Neuron (in vitro differentiated cells): ENCODE data around the gene GALP.
"Not testable (repeated sequence)": the region's sequence is repeated elsewhere in the genome, so short reads cannot be mapped to it uniquely, and the experiment has no call there.

Experiments used
- H2AFZ ChIP-seq: one replicate; pipeline ENCODE4 v1.6.1; 2013; ENCODE audit warnings: low read depth, mild to moderate bottlenecking, inconsistent platforms, low read length, moderate library complexity
- H3K27me3 ChIP-seq: one replicate; pipeline ENCODE4 v1.6.1; 2013; ENCODE audit warnings: low read length; ENCODE audit not compliant: insufficient read depth
- H3K36me3 ChIP-seq: one replicate; pipeline ENCODE4 v1.6.1; 2013; ENCODE audit warnings: low read length; ENCODE audit not compliant: insufficient read depth
- H3K4me1 ChIP-seq: one replicate; pipeline ENCODE4 v1.6.1; 2013; ENCODE audit warnings: low read length; ENCODE audit not compliant: insufficient read depth
- H3K4me3 ChIP-seq: 2 replicates; pipeline ENCODE4 v1.5.1; 2013; ENCODE audit warnings: mild to moderate bottlenecking, low read length, moderate library complexity
- H3K9me3 ChIP-seq: one replicate; pipeline ENCODE4 v1.6.1; 2013; ENCODE audit warnings: low read length

The GALP gene

DNA sequence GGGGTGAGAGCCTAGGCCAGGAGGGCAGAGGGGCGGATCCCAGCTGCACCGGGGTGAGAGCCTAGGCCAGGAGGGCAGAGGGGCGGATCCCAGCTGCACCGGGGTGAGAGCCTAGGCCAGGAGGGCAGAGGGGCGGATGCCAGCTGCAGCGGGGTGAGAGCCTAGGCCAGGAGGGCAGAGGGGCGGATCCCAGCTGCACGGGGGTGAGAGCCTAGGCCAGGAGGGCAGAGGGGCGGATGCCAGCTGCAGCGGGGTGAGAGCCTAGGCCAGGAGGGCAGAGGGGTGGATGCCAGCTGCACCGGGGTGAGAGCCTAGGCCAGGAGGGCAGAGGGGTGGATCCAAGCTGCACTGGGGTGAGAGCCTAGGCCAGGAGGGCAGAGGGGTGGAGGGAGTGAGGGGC, 502 bp downstream of the GALP start:
- not testable (repeated sequence) for H3K4me3 ChIP-seq, H3K9me3 ChIP-seq, H3K4me1 ChIP-seq, H3K36me3 ChIP-seq, H3K27me3 ChIP-seq, H2AFZ ChIP-seq

DNA sequence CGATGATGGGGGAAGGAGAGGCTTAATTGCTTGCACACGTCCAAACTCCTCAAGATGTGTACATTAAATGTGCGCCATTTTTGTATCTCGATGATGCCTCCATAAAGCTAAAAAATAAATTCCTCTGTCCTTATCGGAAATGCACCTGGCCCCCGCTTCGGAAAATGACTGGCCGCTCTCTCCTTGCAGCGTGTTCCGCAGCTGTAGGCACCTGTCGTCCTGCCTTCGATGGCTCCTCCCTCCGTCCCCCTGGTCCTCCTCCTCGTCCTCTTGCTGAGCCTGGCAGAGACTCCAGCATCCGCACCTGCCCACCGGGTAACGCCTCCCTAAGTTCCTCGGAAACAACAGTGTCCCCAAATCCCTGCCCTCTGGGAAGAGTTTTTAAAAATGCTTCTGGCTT, 1.1 kb downstream of the GALP start:
- no peaks in the 10 kb centered on the region for H3K36me3 ChIP-seq
- H2AFZ ChIP-seq: no peak overlapping the region
- no peaks in the 10 kb centered on the region for H3K27me3 ChIP-seq
- H3K4me3 ChIP-seq: no peak overlapping the region
- peaks cover 8% of the 10 kb centered on the region for H3K4me1 ChIP-seq
- no peaks in the 10 kb centered on the region for H3K9me3 ChIP-seq

DNA sequence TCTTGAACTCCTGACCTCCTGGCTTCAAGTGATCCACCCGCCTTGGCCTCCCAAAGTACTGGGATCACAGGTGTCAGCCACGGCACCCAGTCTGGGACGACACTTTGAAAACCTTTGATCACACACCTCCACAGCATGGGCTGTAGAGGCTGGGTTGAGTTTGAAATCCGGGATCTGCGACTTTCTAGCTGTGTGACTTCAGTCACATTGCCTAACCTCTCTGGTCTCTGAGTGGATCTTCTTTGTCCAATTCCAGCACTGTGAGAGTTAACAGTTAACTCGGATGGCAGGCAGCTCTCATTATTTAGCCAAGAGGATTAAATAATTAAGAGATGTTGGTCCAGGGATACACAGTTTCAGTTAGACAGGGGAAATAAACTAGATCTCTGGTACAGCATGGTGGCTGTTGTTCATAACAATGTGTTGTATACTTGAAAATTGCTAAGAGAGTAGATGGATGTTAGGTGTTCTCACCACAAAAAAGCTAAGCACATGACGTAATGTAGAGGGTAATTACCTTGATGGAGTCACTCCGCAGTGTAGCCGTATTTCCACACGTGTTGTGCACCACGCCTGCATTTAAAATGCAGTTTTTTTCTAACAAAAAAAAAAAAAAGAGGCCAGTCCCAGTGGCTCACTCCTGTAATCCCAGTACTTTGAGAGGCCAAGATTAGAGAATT, 1.9 kb downstream of the GALP start:
- Histone ChIP-seq H3K9me3 (no peaks in the 10 kb centered on the region), H3K27me3 (no peaks in the 10 kb centered on the region), H3K36me3 (no peaks in the 10 kb centered on the region), H3K4me1 (peaks cover 8% of the 10 kb centered on the region), H2AFZ (no peak overlapping the region), H3K4me3 (no peak overlapping the region)

DNA sequence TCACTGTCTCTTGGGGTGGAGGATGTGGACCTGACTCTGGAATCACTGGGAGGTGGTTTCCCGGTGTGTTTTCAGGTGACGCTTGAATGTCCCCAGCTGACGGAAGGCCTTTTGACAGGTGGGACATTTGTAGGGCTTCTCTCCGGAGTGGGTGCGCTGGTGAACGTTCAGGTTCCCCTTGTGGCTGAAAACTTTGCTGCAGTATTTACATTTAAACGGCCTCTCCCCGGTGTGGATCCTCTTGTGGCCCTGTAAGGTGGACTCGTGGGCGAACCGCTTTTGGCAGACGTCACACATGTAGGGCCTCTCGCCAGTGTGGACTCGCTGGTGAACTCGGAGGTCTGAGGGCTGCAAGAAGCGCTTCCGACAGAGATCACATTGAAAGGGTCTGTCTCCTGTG, 14.0 kb downstream of the GALP start:
- no peaks in the 10 kb centered on the region for H3K9me3 ChIP-seq
- no peaks in the 10 kb centered on the region for H3K4me1 ChIP-seq
- H3K36me3 ChIP-seq: no peaks in the 10 kb centered on the region
- H3K4me3 ChIP-seq: no peak overlapping the region
- peaks cover 3% of the 10 kb centered on the region for H3K27me3 ChIP-seq
- no peak overlapping the region for H2AFZ ChIP-seq

DNA sequence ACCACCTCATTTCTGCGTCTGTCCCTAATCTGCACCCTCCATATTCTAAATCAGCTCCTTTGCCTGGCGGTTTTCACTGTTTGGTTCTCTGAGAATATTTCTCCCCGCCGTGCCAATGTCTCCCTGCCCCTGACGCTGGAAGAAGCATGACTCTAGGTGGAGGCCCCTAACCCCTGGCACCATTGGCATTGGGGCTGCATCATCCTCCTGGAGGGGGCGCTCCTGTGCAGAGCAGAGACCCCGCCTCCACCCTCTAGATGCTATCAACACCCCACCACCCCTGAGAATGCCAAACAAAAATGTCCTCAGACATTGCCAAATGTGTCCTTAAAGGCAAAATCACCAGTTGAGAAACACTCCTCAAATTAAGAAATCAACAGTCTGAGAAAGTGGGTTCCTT, 15.3 kb downstream of the GALP start:
- no peaks in the 10 kb centered on the region for H3K36me3 ChIP-seq
- H3K27me3 ChIP-seq: peaks cover 3% of the 10 kb centered on the region
- H2AFZ ChIP-seq: no peak overlapping the region

DNA sequence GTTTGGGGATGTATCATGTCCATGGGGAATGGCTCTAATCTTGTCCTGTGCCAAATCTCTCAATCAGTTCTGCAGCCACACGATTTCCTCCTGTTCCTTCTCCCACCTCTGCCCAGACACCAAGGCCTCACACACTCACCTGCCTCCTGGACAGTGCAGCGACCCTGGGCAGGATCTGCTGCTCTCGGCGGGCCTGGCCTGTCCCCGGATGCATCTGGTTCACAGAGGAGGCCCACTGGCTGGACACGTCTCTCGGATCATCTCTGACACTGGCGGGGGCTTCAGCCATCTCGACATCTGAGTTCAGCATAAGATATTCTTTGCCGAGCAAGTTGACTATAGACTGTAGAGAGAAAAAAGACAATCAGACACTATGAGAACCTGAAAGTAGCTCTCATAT, 15.9 kb downstream of the GALP start:
- H3K36me3 ChIP-seq: no peaks in the 10 kb centered on the region
- no peak overlapping the region for H2AFZ ChIP-seq
- peaks cover 3% of the 10 kb centered on the region for H3K27me3 ChIP-seq
- H3K9me3 ChIP-seq: no peaks in the 10 kb centered on the region
- no peaks in the 10 kb centered on the region for H3K4me1 ChIP-seq
- no peak overlapping the region for H3K4me3 ChIP-seq

More for the DNA sequence above, 15.3 kb downstream of the GALP start:
- H3K4me3 ChIP-seq: no peak overlapping the region
- H3K4me1 ChIP-seq: no peaks in the 10 kb centered on the region
- no peaks in the 10 kb centered on the region for H3K9me3 ChIP-seq

DNA sequence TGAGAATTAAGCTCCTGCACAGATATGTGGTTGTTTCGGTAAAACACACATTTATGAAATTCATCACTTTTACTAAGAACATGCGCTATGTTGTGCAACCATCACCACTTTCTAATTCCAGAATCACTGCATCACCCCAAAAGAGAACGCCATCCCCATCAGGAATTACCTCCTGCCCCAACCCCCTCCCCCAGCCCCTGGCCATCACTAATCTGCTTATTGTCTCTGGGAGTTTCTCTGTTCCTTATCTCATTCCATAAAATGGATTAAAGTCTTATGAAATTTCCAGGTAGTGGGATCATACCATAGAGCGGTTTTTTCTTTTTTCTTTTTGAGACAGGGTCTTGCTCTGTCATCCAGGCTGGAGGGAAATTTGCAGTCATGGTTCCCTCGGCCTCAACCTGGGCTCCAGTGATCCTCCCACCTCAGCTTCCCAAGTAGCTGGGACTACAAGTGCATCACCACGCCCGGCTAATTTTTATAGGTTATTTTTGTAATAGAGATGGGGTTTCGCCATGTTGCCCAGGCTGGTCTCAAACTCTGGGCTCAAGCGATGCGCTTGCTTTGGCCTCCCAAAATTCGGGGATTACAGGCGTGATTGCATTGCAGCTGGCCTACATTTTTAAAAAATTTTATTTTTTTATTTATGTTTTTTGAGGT, 18.3 kb downstream of the GALP start:
- no peaks in the 10 kb centered on the region for H3K36me3 ChIP-seq
- no peaks in the 10 kb centered on the region for H3K9me3 ChIP-seq
- H3K27me3 ChIP-seq: peaks cover 3% of the 10 kb centered on the region
- no peaks in the 10 kb centered on the region for H3K4me1 ChIP-seq
- no peak overlapping the region for H2AFZ ChIP-seq
- no peak overlapping the region for H3K4me3 ChIP-seq

DNA sequence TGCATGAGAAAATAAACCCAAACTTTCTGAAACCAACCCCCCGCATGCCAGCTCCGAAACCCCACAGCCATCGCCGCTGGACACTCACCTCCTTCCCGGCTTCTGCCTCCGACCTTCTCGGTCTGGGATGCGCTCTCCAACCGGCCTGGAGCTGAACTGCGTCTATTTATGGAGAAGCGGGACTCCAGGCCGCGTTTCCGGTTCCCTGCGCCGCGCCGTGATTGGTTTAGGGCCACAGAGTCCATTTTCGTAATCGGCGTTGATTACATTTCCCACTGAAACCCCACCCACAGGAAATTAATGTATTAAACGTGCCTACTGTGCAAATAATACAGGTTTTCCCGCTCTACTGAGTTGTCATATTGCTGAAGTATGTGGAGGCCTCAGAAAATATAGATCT, 21.8 kb downstream of the GALP start, which contains the start of gene ZSCAN5B:
Gene ZSCAN5B, minus strand, starts transcription at position 138 of the 400 bp plus-strand sequence. CDS start 4,731 bp downstream, outside the sequence.
- not testable (repeated sequence) for H2AFZ ChIP-seq, H3K36me3 ChIP-seq, H3K4me3 ChIP-seq, H3K27me3 ChIP-seq, H3K4me1 ChIP-seq, H3K9me3 ChIP-seq

DNA sequence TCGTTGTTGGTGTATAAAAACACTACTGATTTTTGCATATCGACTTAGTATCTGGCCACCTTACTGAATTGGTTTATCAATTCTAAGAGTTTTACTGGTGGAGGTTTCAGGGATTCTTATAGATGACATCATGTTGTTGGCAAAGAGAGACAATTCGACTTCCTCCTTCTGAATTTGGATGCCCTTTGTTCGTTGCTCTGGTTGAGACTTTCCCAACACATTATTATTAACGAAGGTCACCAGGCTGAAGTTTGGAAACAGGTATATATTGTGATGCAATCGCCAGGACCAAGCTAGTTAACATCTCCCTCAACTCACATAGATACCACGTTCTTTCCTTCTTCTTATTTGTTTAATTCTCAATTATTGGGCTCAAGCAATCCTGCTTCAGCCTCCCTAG, 23.9 kb downstream of the GALP start:
- Histone ChIP-seq H3K27me3 (no peaks in the 10 kb centered on the region), H3K36me3 (no peaks in the 10 kb centered on the region), H3K9me3 (no peaks in the 10 kb centered on the region), H3K4me1 (no peaks in the 10 kb centered on the region), H3K4me3 (no peak overlapping the region), H2AFZ (no peak overlapping the region)

DNA sequence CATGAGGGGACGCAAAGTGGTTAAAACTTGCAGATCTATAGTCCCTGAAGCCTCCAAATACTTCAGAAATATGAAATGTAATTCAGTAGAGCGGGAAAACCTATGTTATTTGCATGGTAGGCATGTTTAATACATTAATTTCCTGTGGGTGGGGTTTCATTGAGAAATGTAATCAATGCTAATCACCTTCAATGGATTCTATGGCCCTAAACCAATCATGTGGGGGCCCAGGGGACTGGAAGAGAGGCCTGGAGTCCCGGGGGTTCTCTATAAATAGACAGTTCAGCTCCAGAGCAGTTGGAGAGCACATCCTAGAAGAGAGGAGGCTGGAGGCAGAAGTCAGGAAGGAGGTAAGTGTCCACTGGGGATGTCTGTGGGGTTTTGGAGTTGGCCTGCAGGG, 26.2 kb downstream of the GALP start, which contains the start of gene ZSCAN5C:
Gene ZSCAN5C, plus strand, starts transcription at position 301 of the 400 bp plus-strand sequence. CDS start 3,641 bp downstream, outside the sequence.
- Histone ChIP-seq H3K4me1 (no peaks in the 10 kb centered on the region), H2AFZ (no peak within 1 kb of the TSS), H3K9me3 (no peaks in the 10 kb centered on the region), H3K4me3 (no peak within 1 kb of the TSS), H3K36me3 (no peaks in the 10 kb centered on the region), H3K27me3 (no peaks in the 10 kb centered on the region)

DNA sequence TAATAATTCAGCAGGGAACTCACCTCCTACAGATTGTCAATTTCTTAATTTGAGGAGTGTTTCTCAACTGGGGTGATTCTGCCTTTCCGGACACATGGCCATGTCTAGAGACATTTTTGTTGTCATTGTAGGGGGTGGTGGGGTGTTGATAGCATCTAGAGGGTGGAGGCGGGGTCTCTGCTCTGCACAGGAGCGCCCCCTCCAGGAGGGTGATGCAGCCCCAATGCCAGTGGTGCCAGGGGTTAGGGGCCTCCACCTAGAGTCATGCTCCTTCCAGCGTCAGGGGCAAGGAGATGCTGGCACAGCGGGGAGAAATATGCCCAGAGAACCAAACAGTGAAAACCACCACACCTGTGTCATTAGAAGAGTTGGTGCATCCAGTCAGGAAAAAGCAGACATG, 31.8 kb downstream of the GALP start:
- not testable (repeated sequence) for H3K4me1 ChIP-seq

DNA sequence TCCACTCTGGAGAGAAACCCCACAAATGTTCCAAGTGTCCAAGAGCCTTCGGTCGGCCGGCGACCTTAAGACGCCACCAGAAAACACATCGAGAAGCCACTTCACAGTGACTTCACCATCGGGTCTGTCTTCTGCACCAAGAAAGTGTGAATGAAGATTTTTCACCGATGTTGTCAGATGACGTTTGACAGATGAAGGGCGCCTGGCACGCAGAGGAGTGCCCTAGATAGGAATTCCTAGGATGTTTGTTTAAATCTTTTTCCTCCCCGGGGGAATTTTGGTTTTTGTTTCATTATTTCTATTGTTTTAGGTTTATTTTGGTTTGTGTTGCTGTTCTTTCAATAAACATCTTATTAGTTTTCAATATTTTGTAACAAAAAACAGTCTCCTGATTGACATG, 33.3 kb downstream of the GALP start:
- Histone ChIP-seq H3K4me3 (no peak overlapping the region), H3K9me3 (no peaks in the 10 kb centered on the region), H3K4me1 (no peaks in the 10 kb centered on the region), H3K36me3 (no peaks in the 10 kb centered on the region), H2AFZ (no peak overlapping the region), H3K27me3 (no peaks in the 10 kb centered on the region)

More for the DNA sequence above, 31.8 kb downstream of the GALP start:
- H3K4me3 ChIP-seq, H2AFZ ChIP-seq, H3K9me3 ChIP-seq, H3K27me3 ChIP-seq, H3K36me3 ChIP-seq: not testable (repeated sequence)

DNA sequence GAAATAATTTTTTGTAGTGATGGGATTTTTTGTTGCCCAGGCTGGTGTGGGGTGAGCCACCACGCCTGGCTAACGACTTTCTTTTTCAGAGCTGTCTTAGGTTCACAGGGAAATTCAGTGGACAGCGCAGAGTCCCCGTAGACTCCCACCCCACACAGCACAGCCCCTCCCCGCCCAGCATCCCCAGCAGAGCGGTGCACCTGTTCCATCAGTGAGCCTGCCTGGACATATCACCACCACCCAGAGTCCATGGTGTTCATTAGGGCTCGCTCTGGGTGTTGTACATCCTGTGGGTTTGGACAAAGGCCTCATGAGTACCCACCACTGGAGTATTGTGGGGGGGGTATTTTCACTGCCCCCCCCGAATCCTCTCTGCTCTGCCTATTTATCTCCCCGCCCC, 34.2 kb downstream of the GALP start:
- H2AFZ ChIP-seq, H3K36me3 ChIP-seq, H3K4me3 ChIP-seq, H3K27me3 ChIP-seq, H3K9me3 ChIP-seq, H3K4me1 ChIP-seq: not testable (repeated sequence)

DNA sequence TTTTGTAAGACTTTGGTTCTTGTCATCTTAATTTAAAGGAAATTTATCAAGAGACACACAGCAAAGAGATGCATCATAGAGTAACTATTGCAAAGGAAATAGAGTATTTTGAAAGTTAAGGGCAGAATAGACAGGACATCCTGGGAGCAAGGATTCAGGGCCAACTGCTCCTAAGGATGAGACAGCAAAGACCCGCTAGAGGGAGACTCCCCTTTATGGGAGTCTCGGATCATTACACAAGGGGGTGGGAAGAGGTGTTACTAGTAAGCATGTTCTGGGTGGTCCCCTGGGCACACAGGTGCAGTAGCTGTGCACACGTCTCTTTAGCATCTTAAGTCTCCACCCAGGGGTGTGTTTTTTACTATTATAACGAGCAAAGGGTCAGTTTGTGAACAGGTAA, 35.9 kb downstream of the GALP start:
- Histone ChIP-seq H2AFZ (no peak overlapping the region), H3K36me3 (no peaks in the 10 kb centered on the region), H3K9me3 (no peaks in the 10 kb centered on the region), H3K4me3 (no peak overlapping the region), H3K4me1 (no peaks in the 10 kb centered on the region), H3K27me3 (no peaks in the 10 kb centered on the region)
